HEK293 (cell line): Measurements from ENCODE around the gene DDR2.

Experiments used
- CTCF ChIA-PET: fragments of 350-600 bp; formaldehyde crosslinking; extraction: SDS; loops from one replicate; lab custom pipeline; 2021; ENCODE audit warnings: antibody characterized with exemption; lab: Yijun Ruan, JAX
- POLR2A ChIA-PET: fragments of 300-600 bp; formaldehyde crosslinking; extraction: SDS; loops from one replicate; lab custom pipeline; 2020; ENCODE audit warnings: antibody characterized with exemption, inconsistent platforms; lab: Yijun Ruan, JAX
- H3K27ac ChIP-seq: fragments of 200-500 bp; sonication (Bioruptor generic); 2 replicates; pipeline ENCODE4 v1.5.1; 2014; ENCODE audit warnings: low read depth, low read length, control low read depth, inconsistent platforms; ENCODE audit errors: extremely low read depth
- H3K36me3 ChIP-seq, 2 experiments: fragments of 200-500 bp in 1 of 2; sonication (Bioruptor generic) in 1 of 2; 1 replicate in 1 of 2; 2 replicates in 1 of 2; pipeline ENCODE4 v1.5.1; 2014 to 2017; ENCODE audit warnings: inconsistent platforms in 2 of 2, low read length in 2 of 2; ENCODE audit not compliant: control insufficient read depth in 2 of 2, insufficient read depth in 1 of 2
- H3K4me1 ChIP-seq: fragments of 200-500 bp; sonication (Bioruptor generic); 2 replicates; pipeline ENCODE4 v1.5.1; 2014; ENCODE audit warnings: mild to moderate bottlenecking, low read length, inconsistent platforms; ENCODE audit not compliant: control insufficient read depth, insufficient read depth
- H3K4me3 ChIP-seq: 2 replicates; pipeline ENCODE4 v1.5.1; 2011; ENCODE audit warnings: low read depth, mild to moderate bottlenecking, control low read depth, low read length, moderate library complexity
- H3K9me3 ChIP-seq: fragments of 200-500 bp; sonication (Bioruptor generic); 2 replicates; pipeline ENCODE4 v1.5.1; 2014; ENCODE audit warnings: low read depth, low read length, inconsistent platforms; ENCODE audit not compliant: control insufficient read depth, insufficient read depth
- KLF1 ChIP-seq: fragments of 450-650 bp; formaldehyde crosslinking; IDR thresholded peaks from 2 replicates; pipeline ENCODE4 v1.5.1; 2016; ENCODE audit warnings: missing biosample characterization, missing genetic modification characterization
- KLF10 ChIP-seq: fragments of 450-650 bp; IDR thresholded peaks from 2 replicates; pipeline ENCODE4 v1.5.1; 2018; ENCODE audit warnings: missing biosample characterization, mild to moderate bottlenecking, missing genetic modification characterization
- KLF9 ChIP-seq: fragments of 450-650 bp; formaldehyde crosslinking; IDR thresholded peaks from 2 replicates; pipeline ENCODE4 v1.5.1; 2016; ENCODE audit warnings: missing biosample characterization, missing genetic modification characterization, low read depth
- REPIN1 ChIP-seq: fragments of 450-650 bp; formaldehyde crosslinking; IDR thresholded peaks from 2 replicates; pipeline ENCODE4 v1.5.1; 2017; ENCODE audit warnings: missing biosample characterization, missing genetic modification characterization, low read depth
- ZFP37 ChIP-seq: fragments of 450-650 bp; formaldehyde crosslinking; IDR thresholded peaks from 2 replicates; pipeline ENCODE4 v1.5.1; 2016; ENCODE audit warnings: missing biosample characterization, missing genetic modification characterization
- ZNF146 ChIP-seq: fragments of 450-650 bp; formaldehyde crosslinking; IDR thresholded peaks from 2 replicates; pipeline ENCODE4 v1.5.1; 2016; ENCODE audit warnings: missing biosample characterization, missing genetic modification characterization
- ZNF16 ChIP-seq: fragments of 450-650 bp; formaldehyde crosslinking; IDR thresholded peaks from 2 replicates; pipeline ENCODE4 v1.5.1; 2016; ENCODE audit warnings: low read depth, missing biosample characterization, missing genetic modification characterization
- ZNF239 ChIP-seq: fragments of 450-650 bp; formaldehyde crosslinking; IDR thresholded peaks from 2 replicates; pipeline ENCODE4 v1.5.1; 2016; ENCODE audit warnings: missing biosample characterization, missing genetic modification characterization
- ZNF292 ChIP-seq: fragments of 450-650 bp; formaldehyde crosslinking; IDR thresholded peaks from 2 replicates; pipeline ENCODE4 v1.5.1; 2016; ENCODE audit warnings: low read depth, missing biosample characterization, missing genetic modification characterization, borderline replicate concordance
- ZNF529 ChIP-seq: fragments of 450-650 bp; formaldehyde crosslinking; IDR thresholded peaks from 2 replicates; pipeline ENCODE4 v1.5.1; 2017; ENCODE audit warnings: missing genetic modification characterization, missing biosample characterization; ENCODE audit not compliant: insufficient replicate concordance
- ZNF530 ChIP-seq: fragments of 450-650 bp; formaldehyde crosslinking; IDR thresholded peaks from 2 replicates; pipeline ENCODE4 v1.5.1; 2016; ENCODE audit warnings: low read depth, missing biosample characterization, missing genetic modification characterization
- ZNF560 ChIP-seq: fragments of 450-650 bp; formaldehyde crosslinking; IDR thresholded peaks from 2 replicates; pipeline ENCODE4 v1.5.1; 2017; ENCODE audit warnings: missing biosample characterization, missing genetic modification characterization, borderline replicate concordance
- ZNF585B ChIP-seq: fragments of 450-650 bp; formaldehyde crosslinking; IDR thresholded peaks from 2 replicates; pipeline ENCODE4 v1.5.1; 2016; ENCODE audit warnings: missing biosample characterization, missing genetic modification characterization
- ZNF629 ChIP-seq: fragments of 450-650 bp; formaldehyde crosslinking; IDR thresholded peaks from 2 replicates; pipeline ENCODE4 v1.5.1; 2017; ENCODE audit warnings: missing biosample characterization, missing genetic modification characterization
- ZNF701 ChIP-seq: fragments of 450-650 bp; formaldehyde crosslinking; IDR thresholded peaks from 2 replicates; pipeline ENCODE4 v1.5.1; 2016; ENCODE audit warnings: missing biosample characterization, missing genetic modification characterization
- ZNF777 ChIP-seq: fragments of 450-650 bp; formaldehyde crosslinking; IDR thresholded peaks from 2 replicates; pipeline ENCODE4 v1.5.1; 2017; ENCODE audit warnings: missing biosample characterization, missing genetic modification characterization, borderline replicate concordance
- TF ChIP-seq, protein P1 (sequence below): fragments of 450-650 bp; formaldehyde crosslinking; IDR thresholded peaks from 2 replicates; pipeline ENCODE4 v1.5.1; 2016; ENCODE audit warnings: missing biosample characterization, missing genetic modification characterization, borderline replicate concordance
- TF ChIP-seq, protein P2 (sequence below): fragments of 450-650 bp; formaldehyde crosslinking; IDR thresholded peaks from 2 replicates; pipeline ENCODE4 v1.5.1; 2017; ENCODE audit warnings: missing biosample characterization, missing genetic modification characterization

The DDR2 gene

GRCh38 chr1:162736184-162736583 is 103.9 kb downstream of the DDR2 start:
- ChIA-PET POLR2A (no interaction called here), CTCF (no interaction called here)
- TF ChIP-seq ZNF529 (tag by site-specific recombination) (no peak), KLF1 (tag by site-specific recombination) (no peak), KLF9 (tag by site-specific recombination) (no peak), ZNF292 (tag by site-specific recombination) (no peak), ZNF629 (tag by site-specific recombination) (no peak), ZNF239 (tag by site-specific recombination) (no peak), KLF10 (no peak), REPIN1 (tag by site-specific recombination) (no peak), ZNF560 (tag by site-specific recombination) (no peak), ZNF146 (tag by site-specific recombination) (no peak), ZNF585B (tag by site-specific recombination) (no peak), ZNF530 (no peak), ZNF777 (no peak)
- TF ChIP-seq, protein P1, sequence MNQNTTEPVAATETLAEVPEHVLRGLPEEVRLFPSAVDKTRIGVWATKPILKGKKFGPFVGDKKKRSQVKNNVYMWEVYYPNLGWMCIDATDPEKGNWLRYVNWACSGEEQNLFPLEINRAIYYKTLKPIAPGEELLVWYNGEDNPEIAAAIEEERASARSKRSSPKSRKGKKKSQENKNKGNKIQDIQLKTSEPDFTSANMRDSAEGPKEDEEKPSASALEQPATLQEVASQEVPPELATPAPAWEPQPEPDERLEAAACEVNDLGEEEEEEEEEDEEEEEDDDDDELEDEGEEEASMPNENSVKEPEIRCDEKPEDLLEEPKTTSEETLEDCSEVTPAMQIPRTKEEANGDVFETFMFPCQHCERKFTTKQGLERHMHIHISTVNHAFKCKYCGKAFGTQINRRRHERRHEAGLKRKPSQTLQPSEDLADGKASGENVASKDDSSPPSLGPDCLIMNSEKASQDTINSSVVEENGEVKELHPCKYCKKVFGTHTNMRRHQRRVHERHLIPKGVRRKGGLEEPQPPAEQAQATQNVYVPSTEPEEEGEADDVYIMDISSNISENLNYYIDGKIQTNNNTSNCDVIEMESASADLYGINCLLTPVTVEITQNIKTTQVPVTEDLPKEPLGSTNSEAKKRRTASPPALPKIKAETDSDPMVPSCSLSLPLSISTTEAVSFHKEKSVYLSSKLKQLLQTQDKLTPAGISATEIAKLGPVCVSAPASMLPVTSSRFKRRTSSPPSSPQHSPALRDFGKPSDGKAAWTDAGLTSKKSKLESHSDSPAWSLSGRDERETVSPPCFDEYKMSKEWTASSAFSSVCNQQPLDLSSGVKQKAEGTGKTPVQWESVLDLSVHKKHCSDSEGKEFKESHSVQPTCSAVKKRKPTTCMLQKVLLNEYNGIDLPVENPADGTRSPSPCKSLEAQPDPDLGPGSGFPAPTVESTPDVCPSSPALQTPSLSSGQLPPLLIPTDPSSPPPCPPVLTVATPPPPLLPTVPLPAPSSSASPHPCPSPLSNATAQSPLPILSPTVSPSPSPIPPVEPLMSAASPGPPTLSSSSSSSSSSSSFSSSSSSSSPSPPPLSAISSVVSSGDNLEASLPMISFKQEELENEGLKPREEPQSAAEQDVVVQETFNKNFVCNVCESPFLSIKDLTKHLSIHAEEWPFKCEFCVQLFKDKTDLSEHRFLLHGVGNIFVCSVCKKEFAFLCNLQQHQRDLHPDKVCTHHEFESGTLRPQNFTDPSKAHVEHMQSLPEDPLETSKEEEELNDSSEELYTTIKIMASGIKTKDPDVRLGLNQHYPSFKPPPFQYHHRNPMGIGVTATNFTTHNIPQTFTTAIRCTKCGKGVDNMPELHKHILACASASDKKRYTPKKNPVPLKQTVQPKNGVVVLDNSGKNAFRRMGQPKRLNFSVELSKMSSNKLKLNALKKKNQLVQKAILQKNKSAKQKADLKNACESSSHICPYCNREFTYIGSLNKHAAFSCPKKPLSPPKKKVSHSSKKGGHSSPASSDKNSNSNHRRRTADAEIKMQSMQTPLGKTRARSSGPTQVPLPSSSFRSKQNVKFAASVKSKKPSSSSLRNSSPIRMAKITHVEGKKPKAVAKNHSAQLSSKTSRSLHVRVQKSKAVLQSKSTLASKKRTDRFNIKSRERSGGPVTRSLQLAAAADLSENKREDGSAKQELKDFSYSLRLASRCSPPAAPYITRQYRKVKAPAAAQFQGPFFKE (tag by site-specific recombination): no peak

DNA sequence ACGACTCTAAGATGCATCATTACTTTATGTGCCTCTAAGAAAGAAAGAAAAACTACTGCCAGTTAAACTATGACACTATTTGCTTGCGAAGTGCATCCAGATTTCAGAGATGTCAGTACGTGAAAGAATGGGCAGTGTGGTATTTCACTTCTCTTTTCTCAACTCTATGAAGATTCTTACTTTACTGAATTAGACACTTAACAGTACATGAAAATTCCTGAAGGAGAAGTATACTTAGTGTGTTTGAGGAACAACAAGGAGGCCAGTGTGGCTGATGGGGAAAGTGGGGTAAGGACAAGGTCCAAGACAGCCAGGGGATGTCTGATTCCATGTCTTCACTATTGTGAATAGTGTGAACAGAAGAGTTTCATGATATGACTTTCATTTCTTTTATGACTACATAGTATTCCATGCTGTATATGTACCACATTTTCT is 104.4 kb downstream of the DDR2 start:
- ChIA-PET POLR2A (no interaction called here), CTCF (no interaction called here)
- Histone ChIP-seq H3K36me3 (no peaks in the 10 kb centered on the region), H3K4me3 (no peak overlapping the region), H3K27ac (no peak overlapping the region), H3K9me3 (no peaks in the 10 kb centered on the region)
- no peak for TF ChIP-seq ZFP37
- TF ChIP-seq, protein P2, sequence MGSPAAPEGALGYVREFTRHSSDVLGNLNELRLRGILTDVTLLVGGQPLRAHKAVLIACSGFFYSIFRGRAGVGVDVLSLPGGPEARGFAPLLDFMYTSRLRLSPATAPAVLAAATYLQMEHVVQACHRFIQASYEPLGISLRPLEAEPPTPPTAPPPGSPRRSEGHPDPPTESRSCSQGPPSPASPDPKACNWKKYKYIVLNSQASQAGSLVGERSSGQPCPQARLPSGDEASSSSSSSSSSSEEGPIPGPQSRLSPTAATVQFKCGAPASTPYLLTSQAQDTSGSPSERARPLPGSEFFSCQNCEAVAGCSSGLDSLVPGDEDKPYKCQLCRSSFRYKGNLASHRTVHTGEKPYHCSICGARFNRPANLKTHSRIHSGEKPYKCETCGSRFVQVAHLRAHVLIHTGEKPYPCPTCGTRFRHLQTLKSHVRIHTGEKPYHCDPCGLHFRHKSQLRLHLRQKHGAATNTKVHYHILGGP (tag by site-specific recombination): no peak
- TF ChIP-seq ZNF16 (tag by site-specific recombination): no peak
- TF ChIP-seq ZNF701 (tag by site-specific recombination): no peak
- TF ChIP-seq, all 188 proteins: peak for 0
- H3K4me1 ChIP-seq: no peaks in the 10 kb centered on the region

More at GRCh38 chr1:162736184-162736583, 103.9 kb downstream of the DDR2 start:
- no peaks in the 10 kb centered on the region for H3K4me1 ChIP-seq
- no peaks in the 10 kb centered on the region for H3K36me3 ChIP-seq
- no peak overlapping the region for H3K27ac ChIP-seq
- H3K4me3 ChIP-seq: no peak overlapping the region
- H3K9me3 ChIP-seq: no peaks in the 10 kb centered on the region
